K562 treated with DMSO at 1 percent for 12 hours (cell line): ENCODE data around the gene UBE2Q2. TPM values are rescaled to one million over a fixed set of nuclear protein-coding genes. Genes with fewer than 3 reads are reported as not detected.

Experiments
- total RNA-seq: library from RNA; unstranded; fragments of 300-600 nt; gene quantifications from 2 replicates; pipeline ENCODE4 v1.2.3, GENCODE V29; 2022; ENCODE audit not compliant: insufficient read depth

The UBE2Q2 gene
- 3.4 and 10.3 TPM in 2 replicates for total RNA-seq

GRCh38 chr15:75842722-75843677 is at the start of gene UBE2Q2:
UBE2Q2 (plus strand) TSS chr15:75843447; CDS start chr15:75843667, 220 bp downstream.

GRCh38 chr15:75903331-75904239 is 60.3 kb downstream of the UBE2Q2 start, which contains the start of gene FBXO22:
FBXO22 (plus strand) TSS chr15:75903878; CDS start chr15:75903964, 86 bp downstream.

Other genes starting within 250 kb of the UBE2Q2 start
- 15.5 and 32.0 TPM in 2 replicates for gene SNUPN, start 217.7 kb upstream of the UBE2Q2 start, total RNA-seq
- gene IMP3, start 203.2 kb upstream of the UBE2Q2 start, total RNA-seq: 191 and 208 TPM in 2 replicates
- 8.7 and 19.4 TPM in 2 replicates for gene SNX33, start 195.5 kb upstream of the UBE2Q2 start, total RNA-seq
- gene CSPG4, start 130.6 kb upstream of the UBE2Q2 start, total RNA-seq: 0.35 TPM in 1 of 2 replicates, not detected in the other
- gene FBXO22, start 60.4 kb downstream of the UBE2Q2 start, total RNA-seq: 34.2 and 63.0 TPM in 2 replicates
- 3.5 TPM in 1 of 2 replicates, not detected in the other for gene NRG4, start 169.0 kb downstream of the UBE2Q2 start, total RNA-seq
- gene TMEM266, start 216.5 kb downstream of the UBE2Q2 start, total RNA-seq: not detected in 2 replicates